GM18870 (cell line): Measurements from ENCODE around the gene METTL8.

Experiments
- ATAC-seq: cut with Tn5 transposase; IDR thresholded peaks from one replicate; pipeline ENCODE4 v1.9.1; 2021; ENCODE audit warnings: moderate library complexity; ENCODE audit not compliant: unreplicated experiment

Gene METTL8

GRCh38 chr2:171267855-171268629 lies 165.7 kb downstream of the METTL8 start:
- ATAC-seq: no peak
